Measurements from ENCODE around the gene GIT1. TPM values are rescaled to one million over a fixed set of nuclear protein-coding genes. Genes with fewer than 3 reads are reported as not detected.

Gene GIT1
- total RNA-seq, 1 donor from 2014 or later, result 39.8 TPM

- peaks cover 69% of the 10 kb centered on the region for H3K4me1 ChIP-seq
- DNase-seq (ENCODE audit: extremely low spot score in 2 of 2), result no peak
These were observed 4.4 kb upstream of the GIT1 start for GRCh38 chr17:29593591-29594518.

DNA sequence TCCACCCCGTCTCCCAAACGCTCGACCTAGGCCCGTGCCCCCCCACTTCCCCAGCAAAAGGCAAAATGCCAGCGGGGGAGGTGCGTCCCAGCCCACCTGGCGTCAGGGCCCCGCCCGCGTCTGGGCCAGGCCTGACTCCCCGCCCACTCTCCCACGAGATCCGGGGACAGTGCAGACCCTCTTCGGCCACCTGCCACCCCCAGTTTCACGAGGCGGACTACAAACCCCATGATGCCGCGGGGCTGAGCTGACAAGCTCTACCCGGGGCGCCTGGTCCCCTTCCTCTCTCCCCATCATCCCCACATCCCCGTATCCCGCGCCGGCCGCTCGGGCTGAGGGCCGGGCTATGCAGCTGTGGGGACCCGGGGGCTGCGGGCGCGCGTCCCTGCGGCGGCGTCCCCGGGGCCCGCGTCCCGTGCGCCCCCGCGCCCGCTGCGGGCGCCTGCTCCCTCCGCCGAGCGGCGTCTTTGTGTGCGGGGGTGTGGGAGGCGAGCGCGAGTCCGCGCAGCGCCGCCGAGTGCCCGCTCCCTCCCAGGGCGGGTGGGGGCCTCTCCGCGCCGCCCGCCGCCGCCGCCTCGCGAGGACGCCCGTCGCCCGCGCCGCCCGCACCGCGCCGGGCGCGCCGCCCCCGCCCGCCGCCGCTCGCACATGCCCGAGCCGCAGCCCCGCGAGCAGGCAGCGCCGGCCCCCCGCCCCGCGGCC lies 3.6 kb upstream of the GIT1 start, which contains the start of gene ANKRD13B:
TSS of gene ANKRD13B (plus strand) at position 283 of the 702 bp plus-strand sequence. CDS start 490 bp downstream, outside the sequence.
- no peak for DNase-seq (ENCODE audit: extremely low spot score in 2 of 2)
- Histone ChIP-seq H3K4me3 (peak within 1 kb of the TSS; percentile 66 to 94), H3K27me3 (no peaks in the 10 kb centered on the region), H3K27ac (peak within 1 kb of the TSS; percentile 93), H3K4me1 (peaks cover 77% of the 10 kb centered on the region), H3K36me3 (no peaks in the 10 kb centered on the region), H3K9me3 (no peaks in the 10 kb centered on the region)
- TF ChIP-seq, protein P1, sequence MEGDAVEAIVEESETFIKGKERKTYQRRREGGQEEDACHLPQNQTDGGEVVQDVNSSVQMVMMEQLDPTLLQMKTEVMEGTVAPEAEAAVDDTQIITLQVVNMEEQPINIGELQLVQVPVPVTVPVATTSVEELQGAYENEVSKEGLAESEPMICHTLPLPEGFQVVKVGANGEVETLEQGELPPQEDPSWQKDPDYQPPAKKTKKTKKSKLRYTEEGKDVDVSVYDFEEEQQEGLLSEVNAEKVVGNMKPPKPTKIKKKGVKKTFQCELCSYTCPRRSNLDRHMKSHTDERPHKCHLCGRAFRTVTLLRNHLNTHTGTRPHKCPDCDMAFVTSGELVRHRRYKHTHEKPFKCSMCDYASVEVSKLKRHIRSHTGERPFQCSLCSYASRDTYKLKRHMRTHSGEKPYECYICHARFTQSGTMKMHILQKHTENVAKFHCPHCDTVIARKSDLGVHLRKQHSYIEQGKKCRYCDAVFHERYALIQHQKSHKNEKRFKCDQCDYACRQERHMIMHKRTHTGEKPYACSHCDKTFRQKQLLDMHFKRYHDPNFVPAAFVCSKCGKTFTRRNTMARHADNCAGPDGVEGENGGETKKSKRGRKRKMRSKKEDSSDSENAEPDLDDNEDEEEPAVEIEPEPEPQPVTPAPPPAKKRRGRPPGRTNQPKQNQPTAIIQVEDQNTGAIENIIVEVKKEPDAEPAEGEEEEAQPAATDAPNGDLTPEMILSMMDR (IDR thresholded peaks at IDR 0.05), result no peak
- TF ChIP-seq POLR2AphosphoS5 (IDR thresholded peaks at IDR 0.05; ENCODE audit: insufficient read depth in 1 of 2, low read depth in 1 of 2) (no peak), POLR2A (IDR thresholded peaks at IDR 0.05) (no peak)
- intact Hi-C loops (cut with DNase I), result no loop called here

More at GRCh38 chr17:29593591-29594518, 4.4 kb upstream of the GIT1 start:
- peak overlapping the region; percentile 66 to 86 for H3K4me3 ChIP-seq
- TF ChIP-seq, protein P1 (IDR thresholded peaks at IDR 0.05), result no peak
- TF ChIP-seq POLR2AphosphoS5 (IDR thresholded peaks at IDR 0.05; ENCODE audit: insufficient read depth in 1 of 2, low read depth in 1 of 2) (no peak), POLR2A (IDR thresholded peaks at IDR 0.05) (no peak)
- no peaks in the 10 kb centered on the region for H3K27me3 ChIP-seq
- intact Hi-C loops (cut with DNase I), result no loop called here
- H3K9me3 ChIP-seq, result no peaks in the 10 kb centered on the region
- H3K36me3 ChIP-seq, result no peaks in the 10 kb centered on the region
- peak overlapping the region; percentile 58 for H3K27ac ChIP-seq

DNA sequence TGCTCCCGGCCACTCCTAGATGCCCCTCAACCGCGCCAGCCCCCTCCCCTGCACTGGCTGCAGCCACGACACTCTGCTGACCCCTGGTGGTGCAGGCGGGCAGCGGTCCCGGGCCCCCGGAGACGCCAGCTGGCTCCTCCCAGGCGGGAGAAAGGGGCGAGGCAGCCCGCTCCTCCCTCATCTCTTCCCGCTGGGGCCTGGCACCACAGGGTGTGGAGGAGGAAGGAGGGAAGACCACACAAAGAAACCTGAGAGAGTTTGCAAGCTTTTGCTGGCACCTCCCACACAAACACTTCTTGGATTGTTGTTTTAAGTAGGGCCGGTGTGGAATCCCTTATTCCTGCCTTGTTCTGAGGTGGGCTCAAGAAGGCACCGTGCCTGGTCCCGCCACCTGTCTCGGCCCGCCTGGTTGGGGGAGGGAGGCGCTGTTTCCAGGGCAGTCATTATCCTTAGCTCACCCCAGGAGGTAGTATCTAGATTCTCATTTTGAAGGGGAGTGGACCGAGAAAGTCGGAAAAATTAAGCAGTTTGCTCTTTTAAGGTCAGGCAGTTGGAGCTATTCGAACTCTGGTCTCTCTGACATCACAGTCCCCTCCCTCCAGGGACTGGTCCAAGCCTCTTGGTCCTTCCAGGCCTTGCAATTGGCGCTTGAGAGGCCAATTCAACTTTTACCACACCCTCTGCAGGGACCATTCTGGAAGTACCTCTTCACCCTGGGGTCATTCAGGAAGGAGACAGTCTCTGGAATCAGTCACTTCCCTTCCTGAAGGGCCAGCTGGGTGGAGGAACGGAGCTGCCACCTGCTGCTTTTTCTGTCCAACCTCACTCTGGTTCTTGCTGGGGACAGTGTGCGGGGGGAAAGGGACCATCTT lies 2.5 kb upstream of the GIT1 start:
- no peaks in the 10 kb centered on the region for H3K27me3 ChIP-seq
- H3K27ac ChIP-seq, result peak overlapping the region; percentile 93
- no peaks in the 10 kb centered on the region for H3K36me3 ChIP-seq
- DNase-seq (ENCODE audit: extremely low spot score in 2 of 2), result no peak
- no peaks in the 10 kb centered on the region for H3K9me3 ChIP-seq
- TF ChIP-seq POLR2A (IDR thresholded peaks at IDR 0.05) (no peak), POLR2AphosphoS5 (IDR thresholded peaks at IDR 0.05; ENCODE audit: insufficient read depth in 1 of 2, low read depth in 1 of 2) (peak in 1 of 2 donors; percentile 69)
- TF ChIP-seq, protein P1 (IDR thresholded peaks at IDR 0.05), result peak; percentile 85 to 94 (median 86)
- H3K4me1 ChIP-seq, result peaks cover 79% of the 10 kb centered on the region
- intact Hi-C loops (cut with DNase I), result no loop called here
- H3K4me3 ChIP-seq, result peak overlapping the region; percentile 66 to 94

DNA sequence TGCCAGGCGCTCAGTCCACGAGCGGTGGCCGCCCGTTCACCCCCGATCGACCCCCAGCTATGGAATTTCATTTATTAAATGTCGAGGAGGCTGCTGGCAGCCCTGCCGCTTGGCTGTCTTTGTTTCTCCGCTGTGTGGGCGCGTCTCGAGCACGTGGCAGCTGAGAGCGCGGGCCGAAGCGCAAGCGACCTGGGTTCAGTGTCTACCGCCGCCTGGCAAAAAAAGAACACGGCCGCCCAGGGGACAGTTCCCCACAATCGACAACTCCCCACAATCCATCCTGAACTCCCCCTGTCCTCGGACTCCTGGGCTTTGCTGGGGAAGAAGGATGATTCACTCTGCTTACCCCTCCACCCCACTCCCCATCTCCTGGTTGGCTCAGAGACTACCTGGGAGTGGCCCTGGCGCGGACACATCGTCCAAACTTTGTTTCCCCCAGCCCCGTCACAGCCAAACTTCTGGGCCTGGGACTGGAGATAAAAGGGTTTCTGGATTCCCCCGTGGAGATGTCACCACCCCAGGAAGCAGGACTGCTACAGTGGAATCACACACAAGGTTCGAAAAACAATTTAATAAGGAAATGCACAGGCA lies 1.8 kb upstream of the GIT1 start:
- peak overlapping the region; percentile 32 to 94 for H3K4me3 ChIP-seq
- peaks cover 77% of the 10 kb centered on the region for H3K4me1 ChIP-seq
- intact Hi-C loops (cut with DNase I), result no loop called here
- peak overlapping the region; percentile 93 for H3K27ac ChIP-seq
- no peak for TF ChIP-seq POLR2AphosphoS5 (IDR thresholded peaks at IDR 0.05; ENCODE audit: insufficient read depth in 1 of 2, low read depth in 1 of 2)
- TF ChIP-seq POLR2A (IDR thresholded peaks at IDR 0.05), result peak in 1 of 2 donors; percentile 16
- TF ChIP-seq, protein P1 (IDR thresholded peaks at IDR 0.05), result no peak
- H3K36me3 ChIP-seq, result no peaks in the 10 kb centered on the region
- no peaks in the 10 kb centered on the region for H3K27me3 ChIP-seq
- DNase-seq (ENCODE audit: extremely low spot score in 2 of 2), result no peak
- no peaks in the 10 kb centered on the region for H3K9me3 ChIP-seq

Data from vagina (tissue), 2 donors.